Measurements from ENCODE around the gene CYBRD1. TPM values are rescaled to one million over a fixed set of nuclear protein-coding genes. Genes with fewer than 3 reads are reported as not detected.

The CYBRD1 gene
- total RNA-seq, 2 donors from 2014 or later, result 357 to 453 TPM

GRCh38 chr2:171602352-171602751 lies 80.1 kb downstream of the CYBRD1 start:
- TF ChIP-seq, protein P1, sequence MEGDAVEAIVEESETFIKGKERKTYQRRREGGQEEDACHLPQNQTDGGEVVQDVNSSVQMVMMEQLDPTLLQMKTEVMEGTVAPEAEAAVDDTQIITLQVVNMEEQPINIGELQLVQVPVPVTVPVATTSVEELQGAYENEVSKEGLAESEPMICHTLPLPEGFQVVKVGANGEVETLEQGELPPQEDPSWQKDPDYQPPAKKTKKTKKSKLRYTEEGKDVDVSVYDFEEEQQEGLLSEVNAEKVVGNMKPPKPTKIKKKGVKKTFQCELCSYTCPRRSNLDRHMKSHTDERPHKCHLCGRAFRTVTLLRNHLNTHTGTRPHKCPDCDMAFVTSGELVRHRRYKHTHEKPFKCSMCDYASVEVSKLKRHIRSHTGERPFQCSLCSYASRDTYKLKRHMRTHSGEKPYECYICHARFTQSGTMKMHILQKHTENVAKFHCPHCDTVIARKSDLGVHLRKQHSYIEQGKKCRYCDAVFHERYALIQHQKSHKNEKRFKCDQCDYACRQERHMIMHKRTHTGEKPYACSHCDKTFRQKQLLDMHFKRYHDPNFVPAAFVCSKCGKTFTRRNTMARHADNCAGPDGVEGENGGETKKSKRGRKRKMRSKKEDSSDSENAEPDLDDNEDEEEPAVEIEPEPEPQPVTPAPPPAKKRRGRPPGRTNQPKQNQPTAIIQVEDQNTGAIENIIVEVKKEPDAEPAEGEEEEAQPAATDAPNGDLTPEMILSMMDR (IDR thresholded peaks at IDR 0.05), result no peak
- DNase-seq (ENCODE audit: low spot score) (no peak), ATAC-seq (ENCODE audit: insufficient number of reproducible peaks, low FRiP score, low read depth) (no peak)
- no peak overlapping the region for H3K4me3 ChIP-seq
- no peaks in the 10 kb centered on the region for H3K27me3 ChIP-seq (replicated peaks; ENCODE audit: insufficient read depth)
- no peaks in the 10 kb centered on the region for H3K4me1 ChIP-seq (ENCODE audit: control insufficient read depth in 1 of 2, low read depth in 2 of 2)
- H3K36me3 ChIP-seq, result no peaks in the 10 kb centered on the region
- H3K9me3 ChIP-seq, result no peaks in the 10 kb centered on the region
- no peak overlapping the region for H3K27ac ChIP-seq

Other genes with a start within 250 kb of the CYBRD1 start
- 10 to 100 TPM; 11.0 to 23.1 TPM for gene METTL8, start 88.5 kb upstream of the CYBRD1 start, total RNA-seq
- 10 to 100 TPM; 27.3 to 47.4 TPM for gene DCAF17, start 88.2 kb upstream of the CYBRD1 start, total RNA-seq
- gene DYNC1I2, start 165.0 kb downstream of the CYBRD1 start, total RNA-seq, result 100 to 1,000 TPM in 1 of 2 donors, 10 to 100 TPM in 1; 89.8 to 122 TPM